AG09309 (cell line): Measurements from ENCODE around the gene TRPM8.
"Not testable (repeated sequence)": the region's sequence is repeated elsewhere in the genome, so short reads cannot be mapped to it uniquely, and the experiment has no call there.

Experiments
- DNase-seq: peaks from one replicate; pipeline ENCODE4 v3.0.0-alpha.2; 2010; ENCODE audit warnings: low read depth
- H3K4me3 ChIP-seq: 2 replicates; pipeline ENCODE4 v1.5.1; 2011; ENCODE audit warnings: mild to moderate bottlenecking, low read depth, low read length, moderate library complexity; ENCODE audit not compliant: control insufficient read depth
- CTCF ChIP-seq: IDR thresholded peaks from 2 replicates; pipeline ENCODE4 v1.5.1; 2011; ENCODE audit warnings: mild to moderate bottlenecking, low read depth, low read length, inconsistent platforms; ENCODE audit not compliant: insufficient read depth, control insufficient read depth; ENCODE audit errors: missing control alignments

The TRPM8 gene

GRCh38 chr2:233961905-233962304 lies 44.7 kb downstream of the TRPM8 start:
- no peak for DNase-seq

GRCh38 chr2:233964581-233964980 lies 47.4 kb downstream of the TRPM8 start:
- no peak overlapping the region for H3K4me3 ChIP-seq
- TF ChIP-seq CTCF, result no peak
- peak; percentile 47 for DNase-seq

More at GRCh38 chr2:233961905-233962304, 44.7 kb downstream of the TRPM8 start:
- no peak overlapping the region for H3K4me3 ChIP-seq
- no peak for TF ChIP-seq CTCF

- peak; percentile 11 for DNase-seq
- TF ChIP-seq CTCF, result no peak
- no peak overlapping the region for H3K4me3 ChIP-seq
Observed at GRCh38 chr2:233965032-233965603, 47.9 kb downstream of the TRPM8 start.

- H3K4me3 ChIP-seq, DNase-seq: not testable (repeated sequence)
Observed at GRCh38 chr2:233965646-233966045, 48.5 kb downstream of the TRPM8 start.

GRCh38 chr2:233966388-233966787 lies 49.2 kb downstream of the TRPM8 start:
- no peak for DNase-seq
- H3K4me3 ChIP-seq, result no peak overlapping the region
- no peak for TF ChIP-seq CTCF

GRCh38 chr2:233967164-233967563 lies 50.0 kb downstream of the TRPM8 start:
- no peak for DNase-seq
- no peak overlapping the region for H3K4me3 ChIP-seq
- no peak for TF ChIP-seq CTCF

GRCh38 chr2:233968556-233968955 lies 51.4 kb downstream of the TRPM8 start:
- H3K4me3 ChIP-seq, result no peak overlapping the region
- TF ChIP-seq CTCF, result no peak
- no peak for DNase-seq

- not testable (repeated sequence) for H3K4me3 ChIP-seq, DNase-seq
Observed at GRCh38 chr2:233972460-233972859, 55.3 kb downstream of the TRPM8 start.
